Activated CD8-positive, alpha-beta T cell treated with anti-CD3 and anti-CD28 coated beads for 36 hours (primary cell): ENCODE results near the gene MAPK1. TPM values are rescaled to one million over a fixed set of nuclear protein-coding genes. Genes with fewer than 3 reads are reported as not detected.

Experiments used
- ATAC-seq: fragments of 200-7000 bp; cut with Tn5 transposase; one replicate; pipeline ENCODE4 v1.10.0; 2021; ENCODE audit warnings: mild to moderate bottlenecking, moderate library complexity
- CTCF ChIA-PET: fragments of 350-600 bp; sonication (Branson Sonifier 250); formaldehyde crosslinking; loops from one replicate; lab custom pipeline; 2021; ENCODE audit warnings: antibody characterized with exemption; lab: Charles Lee
- POLR2A ChIA-PET: fragments of 350-600 bp; sonication (Branson Sonifier 250); formaldehyde crosslinking; loops from one replicate; lab custom pipeline; 2021; ENCODE audit warnings: antibody characterized with exemption; lab: Charles Lee
- DNase-seq: peaks from one replicate; pipeline ENCODE4 v3.0.0-alpha.2; 2020
- H3K27ac Mint-ChIP-seq: one replicate; pipeline ENCODE4 v1.8.0; 2021; ENCODE audit warnings: mild to moderate bottlenecking, mixed read lengths
- H3K27me3 Mint-ChIP-seq: one replicate; pipeline ENCODE4 v1.8.0; 2021; ENCODE audit warnings: mixed read lengths
- H3K36me3 Mint-ChIP-seq: one replicate; pipeline ENCODE4 v1.8.0; 2021; ENCODE audit warnings: low read depth, mixed read lengths
- H3K4me1 Mint-ChIP-seq: one replicate; pipeline ENCODE4 v1.8.0; 2021; ENCODE audit warnings: low read depth, mixed read lengths
- H3K4me3 Mint-ChIP-seq: one replicate; pipeline ENCODE4 v1.8.0; 2021; ENCODE audit warnings: mild to moderate bottlenecking, moderate library complexity, mixed read lengths
- H3K9me3 Mint-ChIP-seq: one replicate; pipeline ENCODE4 v1.8.0; 2021; ENCODE audit warnings: mixed read lengths
- intact Hi-C: fragments of 100-400 bp; cut with micrococcal nuclease; formaldehyde crosslinking; loops from one replicate; pipeline ENCODE4 v1.10.0; 2022
- total RNA-seq, 2 experiments: library from RNA; stranded (reverse); gene quantifications; one replicate each; pipeline ENCODE4 v1.2.3, GENCODE V29; 2021
- TF ChIP-seq, protein P1 (sequence below): fragments of 200-600 bp; IDR thresholded peaks from one replicate; pipeline ENCODE4 v1.8.0; 2022; ENCODE audit warnings: antibody characterized with exemption, mild to moderate bottlenecking

Gene MAPK1
- total RNA-seq, 2 experiments from 2014 or later: 87.1 to 93.4 TPM

DNA sequence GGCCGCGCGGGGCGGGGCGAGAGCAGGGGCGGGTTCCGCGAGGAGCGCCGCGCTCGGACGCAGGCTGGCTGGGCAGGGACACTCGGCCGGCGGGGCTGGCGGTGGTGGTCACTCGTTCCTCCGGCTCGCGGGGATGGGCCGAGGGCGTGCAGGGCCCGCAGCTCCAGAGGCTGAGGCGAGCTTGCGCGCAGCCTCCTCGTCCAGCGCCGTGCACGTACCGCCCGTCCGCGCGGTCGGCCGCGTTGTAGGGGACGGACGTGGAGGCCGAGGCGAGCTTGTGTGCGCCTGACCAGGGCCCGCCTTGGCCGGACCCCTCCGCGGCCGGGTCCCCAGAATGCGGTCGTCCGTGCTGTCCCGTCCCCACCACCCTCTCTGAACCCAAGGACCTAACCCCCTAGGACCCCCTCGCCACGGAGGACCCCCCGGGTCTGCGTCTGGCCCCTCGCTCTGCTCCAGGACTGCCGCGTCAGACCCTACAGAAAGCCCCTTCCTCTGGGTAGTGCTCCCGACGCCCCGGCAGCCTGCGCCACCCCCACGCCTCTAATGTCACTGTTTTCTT lies 131.3 kb downstream of the MAPK1 start:
- POLR2A ChIA-PET: interaction anchor here (2.9 kb wide), 1 partner anchor 26 kb away, joined by 10 read pairs; no protein-coding TSS in a partner anchor
- H3K9me3 Mint-ChIP-seq: no peaks in the 10 kb centered on the region
- peak; percentile 5 for ATAC-seq
- H3K4me3 Mint-ChIP-seq: peak overlapping the region; percentile 24
- no peak for DNase-seq
- CTCF ChIA-PET: interaction anchor here (2.1 kb wide), 1 partner anchor 216 kb away, joined by 9 read pairs; the partner anchor contains the start of gene PPM1F
- H3K36me3 Mint-ChIP-seq: no peaks in the 10 kb centered on the region
- intact Hi-C loops: loop anchor here (10.0 kb wide), 1 partner anchor 209 kb away; no protein-coding TSS in a partner anchor
- TF ChIP-seq, protein P1, sequence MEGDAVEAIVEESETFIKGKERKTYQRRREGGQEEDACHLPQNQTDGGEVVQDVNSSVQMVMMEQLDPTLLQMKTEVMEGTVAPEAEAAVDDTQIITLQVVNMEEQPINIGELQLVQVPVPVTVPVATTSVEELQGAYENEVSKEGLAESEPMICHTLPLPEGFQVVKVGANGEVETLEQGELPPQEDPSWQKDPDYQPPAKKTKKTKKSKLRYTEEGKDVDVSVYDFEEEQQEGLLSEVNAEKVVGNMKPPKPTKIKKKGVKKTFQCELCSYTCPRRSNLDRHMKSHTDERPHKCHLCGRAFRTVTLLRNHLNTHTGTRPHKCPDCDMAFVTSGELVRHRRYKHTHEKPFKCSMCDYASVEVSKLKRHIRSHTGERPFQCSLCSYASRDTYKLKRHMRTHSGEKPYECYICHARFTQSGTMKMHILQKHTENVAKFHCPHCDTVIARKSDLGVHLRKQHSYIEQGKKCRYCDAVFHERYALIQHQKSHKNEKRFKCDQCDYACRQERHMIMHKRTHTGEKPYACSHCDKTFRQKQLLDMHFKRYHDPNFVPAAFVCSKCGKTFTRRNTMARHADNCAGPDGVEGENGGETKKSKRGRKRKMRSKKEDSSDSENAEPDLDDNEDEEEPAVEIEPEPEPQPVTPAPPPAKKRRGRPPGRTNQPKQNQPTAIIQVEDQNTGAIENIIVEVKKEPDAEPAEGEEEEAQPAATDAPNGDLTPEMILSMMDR: no peak
- peaks cover 12% of the 10 kb centered on the region for H3K4me1 Mint-ChIP-seq
- H3K27ac Mint-ChIP-seq: no peak overlapping the region
- H3K27me3 Mint-ChIP-seq: no peaks in the 10 kb centered on the region

- TF ChIP-seq, protein P1: no peak
- DNase-seq: peak; percentile 93
- H3K9me3 Mint-ChIP-seq: no peaks in the 10 kb centered on the region
- peak within 1 kb of the TSS; percentile 79 for H3K4me3 Mint-ChIP-seq
- peak; percentile 92 for ATAC-seq
- H3K27ac Mint-ChIP-seq: peak within 1 kb of the TSS; percentile 60
- H3K4me1 Mint-ChIP-seq: peaks cover 12% of the 10 kb centered on the region
- POLR2A ChIA-PET: interaction anchor here (1.0 to 2.9 kb wide), 3 partner anchors 12 to 30 kb away, joined by 5 to 10 read pairs (median 5); no protein-coding TSS in a partner anchor
- intact Hi-C loops: loop anchor here (10.0 kb wide), 1 partner anchor 209 kb away; no protein-coding TSS in a partner anchor
- no peaks in the 10 kb centered on the region for H3K27me3 Mint-ChIP-seq
- no peaks in the 10 kb centered on the region for H3K36me3 Mint-ChIP-seq
- CTCF ChIA-PET: interaction anchor here (1.0 to 2.1 kb wide), 3 partner anchors 86 to 217 kb away, joined by 3 to 9 read pairs (median 5); partner anchors contain the start of gene PPM1F
These were observed 132.0 kb downstream of the MAPK1 start, which contains the start of gene YPEL1 for GRCh38 chr22:21735200-21736083. YPEL1 (minus strand) TSS chr22:21735794; CDS start chr22:21710744, 25,050 bp downstream.

- intact Hi-C loops: loop anchor here (10.0 kb wide), 1 partner anchor 210 kb away; no protein-coding TSS in a partner anchor
- ATAC-seq (no peak), DNase-seq (peak; percentile 45)
- Mint-ChIP-seq H3K4me3 (peak overlapping the region; percentile 79), H3K9me3 (no peaks in the 10 kb centered on the region), H3K27ac (peak overlapping the region; percentile 60), H3K36me3 (no peaks in the 10 kb centered on the region), H3K27me3 (no peaks in the 10 kb centered on the region), H3K4me1 (peaks cover 12% of the 10 kb centered on the region)
- POLR2A ChIA-PET: interaction anchor here (1.0 to 2.9 kb wide), 3 partner anchors 11 to 31 kb away, joined by 5 to 10 read pairs (median 5); no protein-coding TSS in a partner anchor
- CTCF ChIA-PET: interaction anchor here (1.0 to 2.1 kb wide), 3 partner anchors 87 to 218 kb away, joined by 3 to 9 read pairs (median 5); partner anchors contain the start of gene PPM1F
- TF ChIP-seq, protein P1: no peak
These were observed 132.8 kb downstream of the MAPK1 start for GRCh38 chr22:21734540-21735199.

GRCh38 chr22:21731503-21731902 lies 135.9 kb downstream of the MAPK1 start:
- Mint-ChIP-seq H3K27me3 (no peaks in the 10 kb centered on the region), H3K4me1 (peaks cover 20% of the 10 kb centered on the region), H3K9me3 (no peaks in the 10 kb centered on the region), H3K36me3 (no peaks in the 10 kb centered on the region), H3K4me3 (no peak overlapping the region), H3K27ac (no peak overlapping the region)
- ChIA-PET POLR2A (no interaction called here), CTCF (no interaction called here)
- intact Hi-C loops: loop anchor here (10.0 kb wide), 1 partner anchor 213 kb away; no protein-coding TSS in a partner anchor
- ATAC-seq (no peak), DNase-seq (no peak)
- TF ChIP-seq, protein P1: no peak
